ENCODE data around the gene PKP3. TPM values are rescaled to one million over a fixed set of nuclear protein-coding genes. Genes with fewer than 3 reads are reported as not detected.

Gene PKP3
- total and polyA plus RNA-seq, 9 of the 15 experiments (the other 6 are each of a cell fraction or from before 2014, with no cell fraction given), result 0.11 to 110 (median 30.7) TPM

DNA sequence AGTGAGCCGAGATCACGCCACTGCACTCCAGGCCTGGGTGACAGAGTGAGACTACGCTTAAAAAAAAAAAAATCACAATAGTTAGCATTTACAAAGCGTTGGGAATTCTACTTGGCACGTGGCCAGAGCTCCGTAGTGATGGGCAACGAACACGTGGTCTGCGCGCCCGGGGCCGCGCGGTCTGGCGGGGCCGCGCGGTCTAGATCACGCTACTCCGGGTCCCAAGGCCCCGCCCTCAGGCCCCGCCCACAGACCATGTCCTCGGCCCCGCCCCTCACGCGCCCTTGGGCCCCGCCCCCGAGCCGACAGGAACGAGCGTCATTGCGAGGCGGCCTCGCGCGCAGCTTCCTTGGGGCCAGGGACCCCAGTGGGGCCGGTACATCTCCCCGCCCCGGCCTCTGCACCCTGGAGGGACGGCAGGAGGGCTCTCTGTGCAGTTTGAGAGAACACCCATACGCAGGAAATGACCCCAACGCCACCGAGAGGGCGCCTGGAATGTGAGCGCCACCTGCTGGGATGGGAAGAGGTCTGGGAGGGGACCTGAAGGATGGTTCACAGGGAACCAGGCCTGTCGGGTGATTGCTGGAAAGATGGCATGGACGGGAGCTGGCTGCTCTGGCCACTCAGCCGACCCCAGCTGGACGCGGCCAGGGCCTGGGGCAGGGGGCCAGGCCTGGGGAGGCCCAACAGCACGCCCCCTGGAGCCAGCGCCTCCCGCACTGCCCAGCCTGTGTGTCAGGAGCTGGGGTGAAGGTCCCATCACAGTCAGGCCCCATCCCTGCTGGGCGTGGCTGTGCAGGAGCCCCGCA lies 54.1 kb downstream of the PKP3 start (continued):
- TF ChIP-seq ZNF23 (CRISPR knock-in tag; IDR thresholded peaks at IDR 0.05) (no peak), TAF7 (tag; IDR thresholded peaks at IDR 0.05) (0 out of 2 replicates have a peak, but pooled peaks have one; percentile 52), CHD2 (IDR thresholded peaks at IDR 0.05; ENCODE audit: low read depth, low read length) (0 out of 2 replicates have a peak, but pooled peaks have one; percentile 16), SMAD4 (CRISPR knock-in tag; conservative IDR thresholded peaks at IDR 0.05) (0 out of 2 replicates have a peak, but pooled peaks have one; percentile 25), NR2F6 (CRISPR knock-in tag; IDR thresholded peaks at IDR 0.05) (no peak), USF1 (CRISPR knock-in tag; IDR thresholded peaks at IDR 0.05) (peak; percentile 78), FOXK1 (CRISPR knock-in tag; IDR thresholded peaks at IDR 0.05; ENCODE audit: borderline replicate concordance) (0 out of 2 replicates have a peak, but pooled peaks have one; percentile 31), RBM17 (IDR thresholded peaks at IDR 0.05; ENCODE audit: borderline replicate concordance, low read depth, low read length) (no peak), MTA3 (IDR thresholded peaks at IDR 0.05; ENCODE audit: borderline replicate concordance) (peak; percentile 74; the same call in 1 of the 2 replicates), KLF6 (CRISPR knock-in tag; IDR thresholded peaks at IDR 0.05; ENCODE audit: borderline replicate concordance) (no peak), ZNF431 (CRISPR knock-in tag; IDR thresholded peaks at IDR 0.05) (no peak; the same call in 1 of the 2 replicates), HNRNPL (IDR thresholded peaks at IDR 0.05; ENCODE audit: low read depth, low read length) (no peak), GMEB1 (CRISPR knock-in tag; IDR thresholded peaks at IDR 0.05) (peak; percentile 59; the same call in 1 of the 2 replicates), SIN3A (IDR thresholded peaks at IDR 0.05; ENCODE audit: borderline replicate concordance in 2 of 2, control insufficient read depth in 1 of 2, low read depth in 2 of 2, low read length in 2 of 2) (peak; percentile 21 to 73; a peak in 2 of 4 replicates), TBP (optimal IDR thresholded peaks at IDR 0.05; ENCODE audit: low read depth, low read length) (peak; percentile 90)
- TF ChIP-seq, protein P1, sequence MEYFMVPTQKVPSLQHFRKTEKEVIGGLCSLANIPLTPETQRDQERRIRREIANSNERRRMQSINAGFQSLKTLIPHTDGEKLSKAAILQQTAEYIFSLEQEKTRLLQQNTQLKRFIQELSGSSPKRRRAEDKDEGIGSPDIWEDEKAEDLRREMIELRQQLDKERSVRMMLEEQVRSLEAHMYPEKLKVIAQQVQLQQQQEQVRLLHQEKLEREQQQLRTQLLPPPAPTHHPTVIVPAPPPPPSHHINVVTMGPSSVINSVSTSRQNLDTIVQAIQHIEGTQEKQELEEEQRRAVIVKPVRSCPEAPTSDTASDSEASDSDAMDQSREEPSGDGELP (CRISPR knock-in tag; IDR thresholded peaks at IDR 0.05; ENCODE audit: borderline replicate concordance), result peak; percentile 88
- TF ChIP-seq, protein P2, sequence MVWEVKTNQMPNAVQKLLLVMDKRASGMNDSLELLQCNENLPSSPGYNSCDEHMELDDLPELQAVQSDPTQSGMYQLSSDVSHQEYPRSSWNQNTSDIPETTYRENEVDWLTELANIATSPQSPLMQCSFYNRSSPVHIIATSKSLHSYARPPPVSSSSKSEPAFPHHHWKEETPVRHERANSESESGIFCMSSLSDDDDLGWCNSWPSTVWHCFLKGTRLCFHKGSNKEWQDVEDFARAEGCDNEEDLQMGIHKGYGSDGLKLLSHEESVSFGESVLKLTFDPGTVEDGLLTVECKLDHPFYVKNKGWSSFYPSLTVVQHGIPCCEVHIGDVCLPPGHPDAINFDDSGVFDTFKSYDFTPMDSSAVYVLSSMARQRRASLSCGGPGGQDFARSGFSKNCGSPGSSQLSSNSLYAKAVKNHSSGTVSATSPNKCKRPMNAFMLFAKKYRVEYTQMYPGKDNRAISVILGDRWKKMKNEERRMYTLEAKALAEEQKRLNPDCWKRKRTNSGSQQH (CRISPR knock-in tag; IDR thresholded peaks at IDR 0.05), result no peak
- TF ChIP-seq, protein P3, sequence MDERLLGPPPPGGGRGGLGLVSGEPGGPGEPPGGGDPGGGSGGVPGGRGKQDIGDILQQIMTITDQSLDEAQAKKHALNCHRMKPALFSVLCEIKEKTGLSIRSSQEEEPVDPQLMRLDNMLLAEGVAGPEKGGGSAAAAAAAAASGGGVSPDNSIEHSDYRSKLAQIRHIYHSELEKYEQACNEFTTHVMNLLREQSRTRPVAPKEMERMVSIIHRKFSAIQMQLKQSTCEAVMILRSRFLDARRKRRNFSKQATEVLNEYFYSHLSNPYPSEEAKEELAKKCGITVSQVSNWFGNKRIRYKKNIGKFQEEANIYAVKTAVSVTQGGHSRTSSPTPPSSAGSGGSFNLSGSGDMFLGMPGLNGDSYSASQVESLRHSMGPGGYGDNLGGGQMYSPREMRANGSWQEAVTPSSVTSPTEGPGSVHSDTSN (CRISPR knock-in tag; IDR thresholded peaks at IDR 0.05; ENCODE audit: low read depth), result no peak
- TF ChIP-seq, protein P3 (tag; conservative IDR thresholded peaks at IDR 0.05; ENCODE audit: low read depth), result no peak

Data from K562 (cell line).